Skeletal muscle tissue (tissue), 4 donors: ENCODE results near the gene TMEM9. TPM values are rescaled to one million over a fixed set of nuclear protein-coding genes. Genes with fewer than 3 reads are reported as not detected.

Experiments
- H3K27ac ChIP-seq: one replicate; pipeline ENCODE4 v1.7.0; 2013; ENCODE audit warnings: mild to moderate bottlenecking, low read depth, low read length, inconsistent platforms
- H3K27me3 ChIP-seq, 3 donors: one replicate each; pipeline ENCODE4 v1.7.0; 2013; ENCODE audit warnings: low read length in 3 of 3; ENCODE audit not compliant: control insufficient read depth in 3 of 3, insufficient read depth in 3 of 3
- H3K36me3 ChIP-seq, 3 donors: one replicate each; pipeline ENCODE4 v1.7.0; 2013; ENCODE audit warnings: low read length in 3 of 3; ENCODE audit not compliant: control insufficient read depth in 3 of 3, insufficient read depth in 3 of 3
- H3K4me1 ChIP-seq, 3 donors: one replicate each; pipeline ENCODE4 v1.7.0; 2013; ENCODE audit warnings: low read length in 3 of 3, mild to moderate bottlenecking in 3 of 3; ENCODE audit not compliant: control insufficient read depth in 3 of 3, insufficient read depth in 3 of 3
- H3K4me3 ChIP-seq, 3 donors: one replicate each; pipeline ENCODE4 v1.7.0; 2013; ENCODE audit warnings: low read length in 3 of 3
- H3K9ac ChIP-seq, 3 donors: one replicate each; pipeline ENCODE4 v1.7.0; 2013; ENCODE audit warnings: low read length in 3 of 3, mild to moderate bottlenecking in 3 of 3, moderate library complexity in 2 of 3, low read depth in 1 of 3
- H3K9me3 ChIP-seq, 3 donors: one replicate each; pipeline ENCODE4 v1.7.0; 2013; ENCODE audit warnings: low read length in 3 of 3; ENCODE audit not compliant: control insufficient read depth in 3 of 3
- total RNA-seq: library from RNA; depleted of rRNA; stranded (reverse); fragments of >200 nt; gene quantifications from one replicate; pipeline ENCODE4 v1.2.3, GENCODE V29; 2014
- donor health status: Osteomylitis.

TMEM9 gene
- total RNA-seq, 1 donor from 2014 or later = 50.1 TPM

- Histone ChIP-seq H3K9ac (peak overlapping the region in 2 of 3 donors; percentile 54 to 74), H3K9me3 (no peaks in the 10 kb centered on the region), H3K4me3 (no peak overlapping the region), H3K36me3 (no peaks in the 10 kb centered on the region), H3K27ac (peak overlapping the region; percentile 75), H3K27me3 (no peaks in the 10 kb centered on the region), H3K4me1 (peaks cover 40 to 49% (median 42%) of the 10 kb centered on the region in 3 donors)
Observed at GRCh38 chr1:201176940-201177339, 22.7 kb upstream of the TMEM9 start.

- Histone ChIP-seq H3K9me3 (no peaks in the 10 kb centered on the region), H3K4me1 (peaks cover 43 to 47% (median 46%) of the 10 kb centered on the region in 3 donors), H3K27ac (no peak overlapping the region), H3K36me3 (no peaks in the 10 kb centered on the region), H3K4me3 (no peak overlapping the region), H3K9ac (no peak overlapping the region), H3K27me3 (no peaks in the 10 kb centered on the region)
Observed at GRCh38 chr1:201175820-201176500, 21.7 kb upstream of the TMEM9 start.

GRCh38 chr1:201173736-201174135 lies 19.5 kb upstream of the TMEM9 start:
- Histone ChIP-seq H3K27me3 (no peaks in the 10 kb centered on the region), H3K4me3 (no peak overlapping the region), H3K27ac (no peak overlapping the region), H3K36me3 (no peaks in the 10 kb centered on the region), H3K9ac (no peak overlapping the region), H3K4me1 (peaks cover 53 to 57% (median 56%) of the 10 kb centered on the region in 3 donors), H3K9me3 (no peaks in the 10 kb centered on the region)

GRCh38 chr1:201172999-201173610 lies 18.8 kb upstream of the TMEM9 start:
- no peaks in the 10 kb centered on the region for H3K9me3 ChIP-seq
- H3K4me3 ChIP-seq = no peak overlapping the region
- H3K27ac ChIP-seq = peak overlapping the region; percentile 98
- no peaks in the 10 kb centered on the region for H3K27me3 ChIP-seq
- H3K36me3 ChIP-seq = no peaks in the 10 kb centered on the region
- peak overlapping the region in 2 of 3 donors; percentile 54 to 88 for H3K9ac ChIP-seq
- peaks cover 53 to 57% (median 56%) of the 10 kb centered on the region in 3 donors for H3K4me1 ChIP-seq

- no peaks in the 10 kb centered on the region for H3K27me3 ChIP-seq
- peak overlapping the region; percentile 34 to 88 (median 85) for H3K9ac ChIP-seq
- peak overlapping the region in 1 of 3 donors; percentile 18 for H3K4me3 ChIP-seq
- H3K27ac ChIP-seq = peak overlapping the region; percentile 98
- peaks cover 47 to 51% (median 51%) of the 10 kb centered on the region in 3 donors for H3K4me1 ChIP-seq
- no peaks in the 10 kb centered on the region for H3K9me3 ChIP-seq
- H3K36me3 ChIP-seq = no peaks in the 10 kb centered on the region
Observed at GRCh38 chr1:201172326-201172725, 18.1 kb upstream of the TMEM9 start.

- Histone ChIP-seq H3K9me3 (no peaks in the 10 kb centered on the region), H3K27me3 (no peaks in the 10 kb centered on the region), H3K9ac (peak overlapping the region; percentile 85 to 89 (median 88)), H3K4me3 (peak overlapping the region; percentile 71 to 74 (median 74)), H3K4me1 (peaks cover 37 to 41% (median 41%) of the 10 kb centered on the region in 3 donors), H3K36me3 (no peaks in the 10 kb centered on the region), H3K27ac (peak overlapping the region; percentile 98)
Observed at GRCh38 chr1:201171063-201172036, 17.1 kb upstream of the TMEM9 start.

- Histone ChIP-seq H3K4me3 (peak overlapping the region; percentile 71 to 74 (median 74)), H3K36me3 (no peaks in the 10 kb centered on the region), H3K9ac (peak overlapping the region; percentile 85 to 89 (median 88)), H3K4me1 (peaks cover 32 to 38% (median 34%) of the 10 kb centered on the region in 3 donors), H3K27me3 (no peaks in the 10 kb centered on the region), H3K9me3 (no peaks in the 10 kb centered on the region), H3K27ac (peak overlapping the region; percentile 98)
Observed at GRCh38 chr1:201170533-201171062, 16.3 kb upstream of the TMEM9 start.

GRCh38 chr1:201169971-201170532 lies 15.8 kb upstream of the TMEM9 start:
- peak overlapping the region in 2 of 3 donors; percentile 20 to 22 for H3K4me3 ChIP-seq
- peaks cover 32 to 38% (median 33%) of the 10 kb centered on the region in 3 donors for H3K4me1 ChIP-seq
- H3K36me3 ChIP-seq = no peaks in the 10 kb centered on the region
- no peaks in the 10 kb centered on the region for H3K9me3 ChIP-seq
- H3K27me3 ChIP-seq = no peaks in the 10 kb centered on the region
- H3K27ac ChIP-seq = peak overlapping the region; percentile 98
- H3K9ac ChIP-seq = peak overlapping the region; percentile 27 to 66 (median 42)

GRCh38 chr1:201169203-201169602 lies 14.9 kb upstream of the TMEM9 start:
- H3K27me3 ChIP-seq = no peaks in the 10 kb centered on the region
- no peaks in the 10 kb centered on the region for H3K36me3 ChIP-seq
- H3K4me1 ChIP-seq = peaks cover 29 to 40% (median 33%) of the 10 kb centered on the region in 3 donors
- peak overlapping the region in 1 of 3 donors; percentile 42 for H3K9ac ChIP-seq
- H3K27ac ChIP-seq = peak overlapping the region; percentile 98
- peak overlapping the region in 1 of 3 donors; percentile 15 for H3K4me3 ChIP-seq
- no peaks in the 10 kb centered on the region for H3K9me3 ChIP-seq
